GM12801 (cell line): ENCODE measurements around the gene PRR5L.

Experiments
- CTCF ChIP-seq: IDR thresholded peaks from one replicate; pipeline ENCODE4 v1.5.1; 2011; ENCODE audit warnings: control low read depth; ENCODE audit not compliant: insufficient read length; ENCODE audit errors: extremely low read depth

Gene PRR5L

GRCh38 chr11:36314434-36314767 is 18.3 kb downstream of the PRR5L start:
- no peak for TF ChIP-seq CTCF

- no peak for TF ChIP-seq CTCF
Measured at GRCh38 chr11:36316049-36316448, 20.0 kb downstream of the PRR5L start.

- no peak for TF ChIP-seq CTCF
Measured at GRCh38 chr11:36317992-36318391, 21.9 kb downstream of the PRR5L start.

- no peak for TF ChIP-seq CTCF
Measured at GRCh38 chr11:36326524-36327419, 30.7 kb downstream of the PRR5L start.

- no peak for TF ChIP-seq CTCF
Measured at GRCh38 chr11:36328966-36329673, 33.0 kb downstream of the PRR5L start.

- TF ChIP-seq CTCF = no peak
Measured at GRCh38 chr11:36330411-36330810, 34.3 kb downstream of the PRR5L start.

- TF ChIP-seq CTCF = no peak
Measured at GRCh38 chr11:36333468-36333867, 37.4 kb downstream of the PRR5L start.
